ENCODE measurements around the gene PTPN3. TPM values are rescaled to one million over a fixed set of nuclear protein-coding genes. Genes with fewer than 3 reads are reported as not detected.
"Not testable (repeated sequence)": the region's sequence is repeated elsewhere in the genome, so short reads cannot be mapped to it uniquely, and the experiment has no call there.

PTPN3 gene
- total RNA-seq, 1 donor from 2014 or later, result 0.62 TPM

DNA sequence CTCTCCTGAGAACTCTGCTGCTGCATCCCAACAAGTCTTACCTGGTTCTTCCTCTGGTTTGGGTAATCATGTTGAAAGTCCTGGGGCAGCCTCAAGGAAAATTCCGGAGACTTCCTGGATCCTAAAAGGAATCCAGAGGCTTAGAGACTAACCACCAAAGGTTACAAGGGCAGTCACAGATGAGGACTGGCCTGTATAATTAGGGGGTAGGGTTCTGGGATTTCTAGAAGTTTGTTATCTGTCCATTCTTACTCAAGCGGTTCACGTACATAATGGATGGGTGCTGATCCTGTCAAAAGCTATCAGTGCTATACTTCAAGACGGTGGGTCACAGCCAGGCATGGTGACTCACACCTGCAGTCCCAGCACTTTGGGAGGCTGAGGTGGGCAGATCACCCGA lies 125.9 kb downstream of the PTPN3 start:
- Mint-ChIP-seq H3K4me3 (ENCODE audit: unreplicated experiment) (no peak overlapping the region), H3K4me1 (ENCODE audit: unreplicated experiment) (no peaks in the 10 kb centered on the region), H3K27me3 (ENCODE audit: unreplicated experiment) (no peaks in the 10 kb centered on the region), H3K9me3 (ENCODE audit: unreplicated experiment) (peaks cover 8% of the 10 kb centered on the region), H3K27ac (ENCODE audit: unreplicated experiment) (no peak overlapping the region), H3K36me3 (ENCODE audit: low read depth, unreplicated experiment) (peaks cover 4% of the 10 kb centered on the region)
- TF ChIP-seq, protein P1, sequence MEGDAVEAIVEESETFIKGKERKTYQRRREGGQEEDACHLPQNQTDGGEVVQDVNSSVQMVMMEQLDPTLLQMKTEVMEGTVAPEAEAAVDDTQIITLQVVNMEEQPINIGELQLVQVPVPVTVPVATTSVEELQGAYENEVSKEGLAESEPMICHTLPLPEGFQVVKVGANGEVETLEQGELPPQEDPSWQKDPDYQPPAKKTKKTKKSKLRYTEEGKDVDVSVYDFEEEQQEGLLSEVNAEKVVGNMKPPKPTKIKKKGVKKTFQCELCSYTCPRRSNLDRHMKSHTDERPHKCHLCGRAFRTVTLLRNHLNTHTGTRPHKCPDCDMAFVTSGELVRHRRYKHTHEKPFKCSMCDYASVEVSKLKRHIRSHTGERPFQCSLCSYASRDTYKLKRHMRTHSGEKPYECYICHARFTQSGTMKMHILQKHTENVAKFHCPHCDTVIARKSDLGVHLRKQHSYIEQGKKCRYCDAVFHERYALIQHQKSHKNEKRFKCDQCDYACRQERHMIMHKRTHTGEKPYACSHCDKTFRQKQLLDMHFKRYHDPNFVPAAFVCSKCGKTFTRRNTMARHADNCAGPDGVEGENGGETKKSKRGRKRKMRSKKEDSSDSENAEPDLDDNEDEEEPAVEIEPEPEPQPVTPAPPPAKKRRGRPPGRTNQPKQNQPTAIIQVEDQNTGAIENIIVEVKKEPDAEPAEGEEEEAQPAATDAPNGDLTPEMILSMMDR (IDR thresholded peaks at IDR 0.05; ENCODE audit: unreplicated experiment), result no peak
- DNase-seq (ENCODE audit: low spot score), result no peak

DNA sequence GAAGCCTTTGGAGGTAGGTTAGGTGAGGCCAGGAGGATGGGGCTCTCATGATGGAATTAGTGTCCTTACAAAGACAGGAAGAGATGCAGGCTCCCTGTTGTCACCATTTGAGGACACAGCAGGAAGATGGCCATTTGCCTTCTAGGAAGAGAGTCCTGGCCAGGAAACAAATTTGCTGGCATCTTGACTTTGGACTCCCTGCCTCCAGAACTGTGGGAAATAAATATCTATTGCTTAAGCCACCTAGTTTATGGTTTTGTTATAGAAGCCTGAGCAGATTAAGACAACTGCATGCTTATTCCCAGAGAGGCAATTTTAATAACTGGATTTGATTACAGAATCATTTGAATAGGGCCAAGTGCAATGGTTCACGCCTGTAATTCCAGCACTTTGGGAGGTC lies 126.7 kb downstream of the PTPN3 start:
- peaks cover 8% of the 10 kb centered on the region for H3K9me3 Mint-ChIP-seq (ENCODE audit: unreplicated experiment)
- H3K27me3 Mint-ChIP-seq (ENCODE audit: unreplicated experiment), result no peaks in the 10 kb centered on the region
- H3K36me3 Mint-ChIP-seq (ENCODE audit: low read depth, unreplicated experiment), result peaks cover 4% of the 10 kb centered on the region
- no peaks in the 10 kb centered on the region for H3K4me1 Mint-ChIP-seq (ENCODE audit: unreplicated experiment)
- no peak overlapping the region for H3K4me3 Mint-ChIP-seq (ENCODE audit: unreplicated experiment)
- TF ChIP-seq, protein P1 (IDR thresholded peaks at IDR 0.05; ENCODE audit: unreplicated experiment), result no peak
- no peak for DNase-seq (ENCODE audit: low spot score)
- no peak overlapping the region for H3K27ac Mint-ChIP-seq (ENCODE audit: unreplicated experiment)

DNA sequence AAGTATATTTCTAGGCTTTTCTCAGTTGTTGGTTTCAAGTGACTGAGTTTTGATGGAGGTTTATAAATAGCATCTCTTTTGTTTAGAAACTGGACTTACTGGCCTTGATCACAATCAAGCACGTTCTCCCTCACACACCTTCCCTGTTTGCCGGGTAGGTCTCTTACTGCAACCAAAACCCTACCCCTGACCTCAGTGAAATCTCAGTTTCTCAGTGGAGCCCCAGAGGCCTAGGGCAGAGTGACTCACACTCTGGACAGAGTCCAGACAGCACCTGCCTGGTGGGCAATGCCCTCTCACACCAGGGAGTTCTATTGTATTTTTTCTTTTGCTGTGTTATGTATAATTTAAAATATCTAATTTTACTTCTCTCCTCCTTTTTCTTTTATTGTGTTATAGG lies 128.8 kb downstream of the PTPN3 start:
- no peaks in the 10 kb centered on the region for H3K27me3 Mint-ChIP-seq (ENCODE audit: unreplicated experiment)
- H3K4me1 Mint-ChIP-seq (ENCODE audit: unreplicated experiment), result no peaks in the 10 kb centered on the region
- TF ChIP-seq, protein P1 (IDR thresholded peaks at IDR 0.05; ENCODE audit: unreplicated experiment), result no peak
- H3K9me3 Mint-ChIP-seq (ENCODE audit: unreplicated experiment), result peaks cover 8% of the 10 kb centered on the region
- no peak overlapping the region for H3K27ac Mint-ChIP-seq (ENCODE audit: unreplicated experiment)
- peaks cover 4% of the 10 kb centered on the region for H3K36me3 Mint-ChIP-seq (ENCODE audit: low read depth, unreplicated experiment)
- no peak overlapping the region for H3K4me3 Mint-ChIP-seq (ENCODE audit: unreplicated experiment)
- DNase-seq (ENCODE audit: low spot score), result no peak

- no peaks in the 10 kb centered on the region for H3K27me3 Mint-ChIP-seq (ENCODE audit: unreplicated experiment)
- H3K4me3 Mint-ChIP-seq (ENCODE audit: unreplicated experiment), result no peak overlapping the region
- TF ChIP-seq, protein P1 (IDR thresholded peaks at IDR 0.05; ENCODE audit: unreplicated experiment), result no peak
- no peaks in the 10 kb centered on the region for H3K36me3 Mint-ChIP-seq (ENCODE audit: low read depth, unreplicated experiment)
- no peak for DNase-seq (ENCODE audit: low spot score)
- H3K9me3 Mint-ChIP-seq (ENCODE audit: unreplicated experiment), result no peaks in the 10 kb centered on the region
- no peaks in the 10 kb centered on the region for H3K4me1 Mint-ChIP-seq (ENCODE audit: unreplicated experiment)
- no peak overlapping the region for H3K27ac Mint-ChIP-seq (ENCODE audit: unreplicated experiment)
Observed at GRCh38 chr9:109360771-109361170, 137.3 kb downstream of the PTPN3 start.

DNA sequence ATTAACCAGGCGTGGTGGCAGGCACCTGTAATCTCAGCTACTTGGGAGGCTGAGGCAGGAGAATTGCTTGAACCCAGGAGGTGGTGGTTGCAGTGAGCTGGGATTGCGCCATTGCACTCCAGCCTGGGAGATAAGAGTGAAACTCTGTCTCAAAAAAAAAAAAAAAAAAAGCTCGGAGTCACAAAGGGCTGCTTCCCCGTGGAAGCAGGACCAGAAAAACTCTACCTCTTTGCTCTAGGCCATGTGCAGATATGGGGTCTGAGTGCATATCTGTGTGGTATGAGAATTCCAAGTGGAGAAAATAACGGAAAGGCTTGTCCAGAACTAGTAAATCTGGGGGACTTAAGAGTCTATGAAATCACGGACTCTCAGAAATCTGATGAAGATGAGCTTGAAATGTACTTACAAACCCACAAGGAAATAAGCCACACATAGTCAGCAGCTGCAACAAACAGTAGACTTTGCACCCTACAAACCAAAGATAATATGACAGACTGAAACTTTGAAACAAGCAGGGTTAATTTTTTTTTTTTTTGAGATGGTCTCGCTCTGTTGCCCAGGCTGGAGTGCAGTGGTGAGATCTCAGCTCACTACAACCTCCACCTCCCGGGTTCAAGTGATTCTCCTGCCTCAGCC lies 139.0 kb downstream of the PTPN3 start:
- H3K36me3 Mint-ChIP-seq (ENCODE audit: low read depth, unreplicated experiment); H3K4me1 Mint-ChIP-seq (ENCODE audit: unreplicated experiment); H3K27ac Mint-ChIP-seq (ENCODE audit: unreplicated experiment); H3K4me3 Mint-ChIP-seq (ENCODE audit: unreplicated experiment); DNase-seq (ENCODE audit: low spot score); H3K9me3 Mint-ChIP-seq (ENCODE audit: unreplicated experiment); H3K27me3 Mint-ChIP-seq (ENCODE audit: unreplicated experiment): not testable (repeated sequence)

All from endothelial cell (in vitro differentiated cells).